Glomerular visceral epithelial cell (primary cell): ENCODE results near the gene NAALAD2.

ENCODE experiments used
- DNase-seq: peaks from one replicate; pipeline ENCODE4 v3.0.0-alpha.2; 2016; ENCODE audit errors: extremely low spot score

The NAALAD2 gene

DNA sequence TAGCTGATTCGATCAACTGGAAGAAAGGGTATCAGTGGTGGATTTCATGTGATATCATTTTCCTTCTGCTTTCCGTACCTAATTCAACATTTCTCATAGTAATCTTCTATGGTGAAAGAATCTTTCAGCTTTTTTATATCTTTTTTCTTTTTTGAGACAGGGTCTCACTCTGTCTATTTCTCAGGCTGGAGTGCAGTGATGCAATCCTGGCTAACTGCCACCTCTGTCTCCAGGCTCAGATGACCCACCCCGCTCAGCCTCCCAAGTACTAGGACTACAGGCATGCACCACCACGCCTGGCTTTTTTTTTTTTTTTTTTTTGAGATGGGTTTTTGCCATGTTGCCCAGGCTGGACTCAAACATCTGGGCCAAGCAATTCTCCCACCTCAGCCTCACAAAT, 107.0 kb downstream of the NAALAD2 start:
- no peak for DNase-seq
